Naive B cell (primary cell): Measurements from ENCODE around the gene RRP7A. TPM values are rescaled to one million over a fixed set of nuclear protein-coding genes. Genes with fewer than 3 reads are reported as not detected.
"Not testable (repeated sequence)": the region's sequence is repeated elsewhere in the genome, so short reads cannot be mapped to it uniquely, and the experiment has no call there.

ENCODE experiments used
- ATAC-seq, 2 donors: fragments of 150-1000 bp; cut with Tn5 transposase; 2 replicates each; pipeline ENCODE4 v1.10.0; 2021; ENCODE audit warnings: low read depth in 2 of 2, mild to moderate bottlenecking in 2 of 2, moderate library complexity in 2 of 2
- DNase-seq: peaks from one replicate; pipeline ENCODE4 v3.0.0; 2022
- H3K27ac Mint-ChIP-seq, 6 donors: one replicate each; pipeline ENCODE4 v1.8.0; 2020 to 2022; ENCODE audit warnings: mild to moderate bottlenecking in 6 of 6, mixed read lengths in 6 of 6, moderate library complexity in 5 of 6, inconsistent platforms in 2 of 6
- H3K27me3 Mint-ChIP-seq, 3 donors: one replicate each; pipeline ENCODE4 v1.8.0; 2021 to 2022; ENCODE audit warnings: mixed read lengths in 3 of 3, mild to moderate bottlenecking in 1 of 3
- H3K36me3 Mint-ChIP-seq, 2 donors: one replicate each; pipeline ENCODE4 v1.8.0; 2020 to 2022; ENCODE audit warnings: mixed read lengths in 2 of 2, inconsistent platforms in 1 of 2, mild to moderate bottlenecking in 1 of 2
- H3K4me1 Mint-ChIP-seq, 3 donors: one replicate each; pipeline ENCODE4 v1.8.0; 2020 to 2022; ENCODE audit warnings: mixed read lengths in 3 of 3, inconsistent platforms in 1 of 3, mild to moderate bottlenecking in 1 of 3, moderate library complexity in 1 of 3
- H3K4me3 Mint-ChIP-seq, 8 donors: one replicate each; pipeline ENCODE4 v1.8.0; 2020 to 2022; ENCODE audit warnings: mild to moderate bottlenecking in 8 of 8, mixed read lengths in 8 of 8, moderate library complexity in 8 of 8, inconsistent platforms in 2 of 8
- H3K9me3 Mint-ChIP-seq, 7 donors: one replicate each; pipeline ENCODE4 v1.8.0; 2020 to 2022; ENCODE audit warnings: mixed read lengths in 7 of 7, mild to moderate bottlenecking in 5 of 7, inconsistent platforms in 2 of 7, moderate library complexity in 1 of 7
- polyA plus RNA-seq, 6 donors: library from polyadenylated mRNA; unstranded; fragments of 300-500 nt; fragmentation: Illumina TruSeq; gene quantifications; one replicate each; pipeline ENCODE4 v1.2.3, GENCODE V29; 2021; ENCODE audit warnings: low read depth in 6 of 6

The RRP7A gene
- polyA plus RNA-seq, 6 donors from 2014 or later: 32.1 to 95.4 (median 71.6) TPM

DNA sequence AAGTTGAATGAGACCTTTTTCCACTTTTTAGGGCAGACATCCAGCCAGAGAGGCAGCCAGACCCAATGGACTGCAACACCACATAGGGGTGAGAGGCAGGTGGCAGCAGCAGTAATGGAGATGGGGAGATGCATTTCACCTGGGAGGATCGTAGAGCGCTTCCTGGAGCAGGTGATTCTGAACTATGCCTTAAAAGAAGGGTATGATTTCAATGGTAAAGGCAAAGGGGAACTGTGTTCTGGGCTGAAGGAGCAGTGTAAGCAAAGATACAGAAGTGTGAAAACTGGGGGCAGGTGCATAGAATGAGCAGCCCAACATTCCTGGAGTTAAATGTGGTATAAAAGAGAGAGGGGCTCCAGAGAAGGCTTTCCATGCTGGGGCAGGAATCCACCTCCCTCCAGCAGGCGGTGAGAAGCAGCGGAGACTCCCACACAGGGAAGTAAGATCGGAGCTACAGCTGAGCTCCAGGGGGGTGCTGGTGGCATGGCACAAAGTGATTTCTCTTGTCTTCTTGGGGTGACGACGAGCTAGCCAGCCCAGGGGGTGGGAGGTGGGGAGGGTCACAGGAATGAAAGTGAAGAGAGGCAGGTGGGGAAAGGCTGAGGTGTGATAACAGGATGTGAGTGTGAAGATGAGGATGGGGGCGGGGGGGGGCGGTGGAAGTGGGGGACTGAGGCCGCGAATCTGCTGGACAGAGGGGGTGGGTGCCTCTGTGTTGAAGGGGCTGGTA lies 29.9 kb upstream of the RRP7A start:
- peak overlapping the region in 6 of 8 donors; percentile 3 to 72 (median 48) for H3K4me3 Mint-ChIP-seq
- no peaks in the 10 kb centered on the region for H3K27me3 Mint-ChIP-seq
- ATAC-seq: peak; percentile 6 to 14
- peak overlapping the region; percentile 34 to 96 (median 74) for H3K27ac Mint-ChIP-seq
- H3K4me1 Mint-ChIP-seq: peaks cover 23 to 52% (median 48%) of the 10 kb centered on the region in 3 donors
- H3K9me3 Mint-ChIP-seq: no peaks in the 10 kb centered on the region
- peak; percentile 23 for DNase-seq
- H3K36me3 Mint-ChIP-seq: no peaks in the 10 kb centered on the region

GRCh38 chr22:42548597-42549330 lies 29.2 kb upstream of the RRP7A start:
- Mint-ChIP-seq H3K4me1 (peaks cover 20 to 52% (median 42%) of the 10 kb centered on the region in 3 donors), H3K27ac (peak overlapping the region in 3 of 6 donors; percentile 34 to 90 (median 50)), H3K36me3 (no peaks in the 10 kb centered on the region), H3K27me3 (no peaks in the 10 kb centered on the region), H3K9me3 (no peaks in the 10 kb centered on the region), H3K4me3 (peak overlapping the region in 2 of 8 donors; percentile 52 to 72)
- DNase-seq (no peak), ATAC-seq (no peak)

- ATAC-seq, DNase-seq, H3K27me3 Mint-ChIP-seq, H3K36me3 Mint-ChIP-seq, H3K4me3 Mint-ChIP-seq, H3K9me3 Mint-ChIP-seq: not testable (repeated sequence)
- Mint-ChIP-seq H3K27ac (peak overlapping the region in 1 of 6 donors; percentile 37), H3K4me1 (peaks cover 19 to 49% (median 37%) of the 10 kb centered on the region in 3 donors)
Observed at GRCh38 chr22:42548126-42548525, 28.5 kb upstream of the RRP7A start.

- ATAC-seq: no peak
- H3K27ac Mint-ChIP-seq: peak overlapping the region in 3 of 6 donors; percentile 18 to 80 (median 62)
- H3K36me3 Mint-ChIP-seq: no peaks in the 10 kb centered on the region
Observed at GRCh38 chr22:42547562-42547961, 28.0 kb upstream of the RRP7A start.

GRCh38 chr22:42544686-42545085 lies 25.1 kb upstream of the RRP7A start:
- Mint-ChIP-seq H3K36me3 (no peaks in the 10 kb centered on the region), H3K27me3 (no peaks in the 10 kb centered on the region), H3K4me3 (no peak overlapping the region), H3K9me3 (no peaks in the 10 kb centered on the region), H3K27ac (peak overlapping the region in 2 of 6 donors; percentile 34 to 48), H3K4me1 (peaks cover 8 to 23% (median 15%) of the 10 kb centered on the region in 3 donors)
- DNase-seq (no peak), ATAC-seq (no peak)

More at GRCh38 chr22:42547562-42547961, 28.0 kb upstream of the RRP7A start:
- no peaks in the 10 kb centered on the region for H3K27me3 Mint-ChIP-seq
- no peak overlapping the region for H3K4me3 Mint-ChIP-seq
- no peaks in the 10 kb centered on the region for H3K9me3 Mint-ChIP-seq
- H3K4me1 Mint-ChIP-seq: peaks cover 23 to 46% (median 31%) of the 10 kb centered on the region in 3 donors
- DNase-seq: no peak

DNA sequence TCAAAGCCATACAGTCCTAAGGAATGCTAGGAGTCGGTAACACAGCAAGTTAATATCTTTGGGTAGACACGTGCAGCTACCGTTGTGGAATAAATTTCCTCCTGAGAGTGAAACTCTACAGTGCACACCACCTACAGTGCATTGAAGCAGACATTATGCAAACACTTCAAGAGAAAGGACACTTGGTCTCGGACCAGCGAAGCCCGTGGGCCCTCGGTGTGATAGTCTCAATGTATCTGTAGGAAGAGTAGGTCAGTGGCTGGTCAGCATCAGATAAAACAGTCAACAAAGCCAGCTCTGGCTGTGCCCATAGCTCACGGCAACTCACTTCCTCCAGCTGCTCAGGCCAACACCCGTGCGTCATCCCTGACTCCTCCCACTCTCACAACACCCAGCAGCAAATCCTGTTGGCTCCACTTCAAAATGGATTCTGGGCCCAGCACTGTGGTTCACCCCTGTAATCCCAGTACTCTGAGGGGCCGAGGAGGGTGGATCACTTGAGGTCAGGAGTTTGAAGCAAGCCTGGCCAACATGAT lies 19.7 kb upstream of the RRP7A start:
- ATAC-seq: peak; percentile 68 to 74
- Mint-ChIP-seq H3K4me3 (peak overlapping the region in 7 of 8 donors; percentile 26 to 90 (median 60)), H3K27ac (peak overlapping the region in 5 of 6 donors; percentile 93 to 98 (median 97)), H3K4me1 (peaks cover 27 to 46% (median 27%) of the 10 kb centered on the region in 3 donors)
- not testable (repeated sequence) for H3K27me3 Mint-ChIP-seq, H3K9me3 Mint-ChIP-seq, H3K36me3 Mint-ChIP-seq
- DNase-seq: peak; percentile 54

DNA sequence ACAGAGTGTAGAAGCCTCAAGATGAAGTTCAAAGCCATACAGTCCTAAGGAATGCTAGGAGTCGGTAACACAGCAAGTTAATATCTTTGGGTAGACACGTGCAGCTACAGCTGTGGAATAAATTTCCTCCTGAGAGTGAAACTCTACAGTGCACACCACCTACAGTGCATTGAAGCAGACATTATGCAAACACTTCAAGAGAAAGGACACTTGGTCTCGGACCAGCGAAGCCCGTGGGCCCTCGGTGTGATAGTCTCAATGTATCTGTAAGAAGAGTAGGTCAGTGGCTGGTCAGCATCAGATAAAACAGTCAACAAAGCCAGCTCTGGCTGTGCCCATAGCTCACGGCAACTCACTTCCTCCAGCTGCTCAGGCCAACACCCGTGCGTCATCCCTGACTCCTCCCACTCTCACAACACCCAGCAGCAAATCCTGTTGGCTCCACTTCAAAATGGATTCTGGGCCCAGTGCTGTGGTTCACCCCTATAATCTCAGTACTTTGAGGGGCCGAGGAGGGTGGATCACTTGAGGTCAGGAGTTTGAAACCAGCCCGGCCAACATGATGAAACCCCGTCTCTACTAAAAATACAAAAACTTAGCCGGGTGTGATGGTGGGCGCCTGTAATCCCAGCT lies 17.7 kb upstream of the RRP7A start:
- H3K4me1 Mint-ChIP-seq: peaks cover 35 to 58% (median 38%) of the 10 kb centered on the region in 3 donors
- H3K27me3 Mint-ChIP-seq, H3K9me3 Mint-ChIP-seq, H3K36me3 Mint-ChIP-seq: not testable (repeated sequence)
- DNase-seq (peak; percentile 66), ATAC-seq (peak; percentile 64 to 66)
- H3K4me3 Mint-ChIP-seq: peak overlapping the region; percentile 49 to 90 (median 72)
- H3K27ac Mint-ChIP-seq: peak overlapping the region; percentile 91 to 99 (median 96)

DNA sequence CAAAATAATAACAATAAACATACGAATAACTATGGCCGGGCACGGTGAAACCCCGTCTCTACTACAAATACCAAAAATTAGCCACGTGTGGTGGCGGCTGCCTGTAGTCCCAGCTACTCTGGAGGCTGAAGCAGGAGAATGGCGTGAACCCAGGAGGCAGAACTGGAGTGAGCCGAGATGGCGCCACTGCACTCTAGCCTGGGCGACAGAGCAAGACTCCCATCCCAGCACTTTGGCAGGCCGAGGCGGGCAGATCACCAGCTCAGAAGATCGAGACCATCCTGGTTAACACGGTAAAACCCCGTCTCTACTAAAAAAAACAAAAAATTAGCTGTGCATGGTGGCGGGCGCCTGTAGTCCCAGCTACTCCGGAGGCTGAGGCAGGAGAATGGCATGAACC lies 17.0 kb upstream of the RRP7A start:
- Mint-ChIP-seq H3K27ac (peak overlapping the region; percentile 91 to 99 (median 96)), H3K4me1 (peaks cover 36 to 63% (median 38%) of the 10 kb centered on the region in 3 donors), H3K4me3 (peak overlapping the region; percentile 49 to 90 (median 72))
- H3K27me3 Mint-ChIP-seq, ATAC-seq, H3K36me3 Mint-ChIP-seq, DNase-seq, H3K9me3 Mint-ChIP-seq: not testable (repeated sequence)

GRCh38 chr22:42536166-42536565 lies 16.6 kb upstream of the RRP7A start:
- Mint-ChIP-seq H3K9me3 (no peaks in the 10 kb centered on the region), H3K27ac (peak overlapping the region; percentile 14 to 98 (median 92)), H3K4me3 (peak overlapping the region; percentile 30 to 90 (median 62)), H3K4me1 (peaks cover 34 to 63% (median 38%) of the 10 kb centered on the region in 3 donors), H3K27me3 (no peaks in the 10 kb centered on the region), H3K36me3 (no peaks in the 10 kb centered on the region)
- ATAC-seq (no peak), DNase-seq (no peak)

DNA sequence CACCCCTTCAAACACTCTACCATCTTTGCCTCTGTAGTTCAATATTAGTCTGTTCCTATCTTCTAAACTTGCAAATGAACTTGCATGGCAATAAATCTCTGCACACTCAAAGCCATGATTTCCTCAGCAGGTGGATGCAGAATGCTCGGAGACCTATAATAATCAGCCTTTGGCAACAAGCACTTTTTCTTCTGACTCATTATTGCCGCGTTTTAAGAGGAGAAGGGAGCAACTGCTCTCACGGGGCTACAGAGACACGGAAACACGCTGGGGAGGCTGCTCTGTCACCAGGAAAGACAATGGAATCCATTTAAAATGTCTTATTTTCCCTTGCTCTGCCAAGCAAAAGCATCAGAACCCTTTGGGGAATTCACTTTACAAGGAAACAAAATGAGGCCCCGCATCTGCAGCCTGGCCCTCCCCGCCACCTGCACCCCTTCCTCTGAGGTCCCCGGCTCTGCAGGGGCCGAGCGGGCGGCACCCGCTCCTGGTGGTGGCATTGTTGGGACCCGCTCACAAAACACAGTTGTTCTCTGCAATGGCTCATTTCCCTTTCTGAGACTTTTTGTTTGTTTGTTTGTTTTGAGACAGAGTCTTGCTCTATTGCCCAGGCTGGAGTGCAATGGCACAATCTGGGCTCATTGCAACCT lies 15.6 kb upstream of the RRP7A start:
- H3K27ac Mint-ChIP-seq: peak overlapping the region in 5 of 6 donors; percentile 14 to 90 (median 57)
- peaks cover 31 to 63% (median 38%) of the 10 kb centered on the region in 3 donors for H3K4me1 Mint-ChIP-seq
- H3K36me3 Mint-ChIP-seq, H3K9me3 Mint-ChIP-seq, H3K27me3 Mint-ChIP-seq, ATAC-seq, DNase-seq: not testable (repeated sequence)
- H3K4me3 Mint-ChIP-seq: peak overlapping the region in 1 of 8 donors; percentile 90

GRCh38 chr22:42533638-42533977 lies 14.0 kb upstream of the RRP7A start:
- no peak for DNase-seq
- Mint-ChIP-seq H3K9me3 (no peaks in the 10 kb centered on the region), H3K4me1 (peaks cover 28 to 61% (median 40%) of the 10 kb centered on the region in 3 donors), H3K27ac (peak overlapping the region; percentile 93 to 100 (median 98)), H3K27me3 (no peaks in the 10 kb centered on the region), H3K36me3 (no peaks in the 10 kb centered on the region), H3K4me3 (peak overlapping the region; percentile 59 to 93 (median 86))
- ATAC-seq: no peak

DNA sequence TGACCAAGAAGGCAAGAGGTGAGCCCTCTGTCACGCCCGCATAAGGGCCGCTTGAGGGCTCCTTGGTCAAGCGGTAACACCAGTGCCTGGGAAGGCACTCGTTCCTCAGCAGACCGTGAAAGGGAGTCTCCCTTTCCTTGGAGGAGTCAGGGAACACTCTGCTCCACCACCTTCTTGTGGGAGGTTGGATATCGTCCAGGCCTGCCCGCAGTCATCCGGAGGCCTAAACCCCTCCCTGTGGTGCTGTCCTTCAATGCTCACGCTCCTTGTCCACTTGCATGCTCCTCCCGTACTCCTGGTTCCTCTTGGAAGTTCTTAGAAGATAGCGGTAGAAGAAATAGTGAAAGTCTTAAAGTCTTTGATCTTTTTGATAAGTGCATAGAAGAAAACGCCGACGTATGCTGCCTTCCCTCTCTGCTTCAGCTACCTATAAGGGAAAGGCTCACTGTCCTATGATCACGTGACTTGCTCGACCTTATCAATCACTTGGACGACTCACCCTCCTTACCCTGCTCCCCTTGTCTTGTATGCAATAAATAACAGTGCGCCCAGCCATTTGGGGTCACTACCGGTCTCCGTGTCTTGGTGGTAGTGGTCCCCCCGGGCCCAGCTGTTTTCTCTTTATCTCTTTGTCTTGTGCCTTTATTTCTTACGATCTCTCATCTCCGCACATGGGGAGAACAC lies 11.9 kb upstream of the RRP7A start:
- not testable (repeated sequence) for H3K36me3 Mint-ChIP-seq, DNase-seq, H3K9me3 Mint-ChIP-seq, H3K27me3 Mint-ChIP-seq, ATAC-seq
- Mint-ChIP-seq H3K27ac (peak overlapping the region in 3 of 6 donors; percentile 93 to 99 (median 93)), H3K4me3 (peak overlapping the region in 1 of 8 donors; percentile 59), H3K4me1 (peaks cover 22 to 41% (median 24%) of the 10 kb centered on the region in 3 donors)
